Measurements from ENCODE around the gene RPP21. TPM values are rescaled to one million over a fixed set of nuclear protein-coding genes. Genes with fewer than 3 reads are reported as not detected.

Gene RPP21
- total and polyA plus RNA-seq, 2 of the 8 experiments (the other 6 are each of a cell fraction or from before 2014, with no cell fraction given): 63.0 to 219 TPM

GRCh38 chr6:30386166-30386565 is 41.2 kb downstream of the RPP21 start (continued):
- TF ChIP-seq SAP30 (IDR thresholded peaks at IDR 0.05; ENCODE audit: insufficient read depth, insufficient replicate concordance, low read length): no peak
- no peak for TF ChIP-seq SIRT6 (IDR thresholded peaks at IDR 0.05; ENCODE audit: low read length)
- no peak for TF ChIP-seq POU5F1 (IDR thresholded peaks at IDR 0.05; ENCODE audit: low read depth, low read length)
- no peak for TF ChIP-seq RAD21 (IDR thresholded peaks at IDR 0.05 in 1 of 2, conservative IDR thresholded peaks at IDR 0.05 in 1 of 2; ENCODE audit: low read depth in 2 of 2, low read length in 2 of 2)

Measured in H1 (cell line).